GM18526 (cell line): Measurements from ENCODE around the gene CORO2B.

Experiments used
- POLR2A ChIP-seq: IDR thresholded peaks from 3 replicates; pipeline ENCODE4 v1.6.1; 2011; ENCODE audit not compliant: insufficient read length; ENCODE audit errors: extremely low read depth

The CORO2B gene

GRCh38 chr15:68601206-68602197 lies 22.7 kb downstream of the CORO2B start:
- TF ChIP-seq POLR2A: no peak

GRCh38 chr15:68602459-68603215 lies 23.8 kb downstream of the CORO2B start:
- TF ChIP-seq POLR2A: no peak

DNA sequence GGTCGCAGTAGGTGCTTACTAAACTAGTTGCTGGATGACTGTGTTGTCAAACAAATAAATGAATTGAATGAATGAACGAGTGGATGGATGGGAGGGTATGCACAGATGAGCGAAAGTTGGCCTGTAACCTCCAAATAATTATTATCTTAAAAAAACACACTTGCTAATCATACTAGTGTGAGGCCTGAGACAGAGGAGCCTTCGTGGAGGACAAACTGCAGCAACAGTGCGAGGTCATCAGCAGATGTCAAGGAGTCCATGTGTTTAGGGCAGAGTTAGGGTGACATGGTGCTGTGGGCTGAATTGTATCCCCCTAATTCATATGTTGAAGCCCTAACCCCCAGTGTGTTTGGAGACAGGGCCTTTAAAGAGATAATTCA lies 24.4 kb downstream of the CORO2B start:
- TF ChIP-seq POLR2A: no peak

GRCh38 chr15:68603951-68604350 lies 25.2 kb downstream of the CORO2B start:
- TF ChIP-seq POLR2A: no peak

GRCh38 chr15:68606375-68606774 lies 27.6 kb downstream of the CORO2B start:
- no peak for TF ChIP-seq POLR2A

DNA sequence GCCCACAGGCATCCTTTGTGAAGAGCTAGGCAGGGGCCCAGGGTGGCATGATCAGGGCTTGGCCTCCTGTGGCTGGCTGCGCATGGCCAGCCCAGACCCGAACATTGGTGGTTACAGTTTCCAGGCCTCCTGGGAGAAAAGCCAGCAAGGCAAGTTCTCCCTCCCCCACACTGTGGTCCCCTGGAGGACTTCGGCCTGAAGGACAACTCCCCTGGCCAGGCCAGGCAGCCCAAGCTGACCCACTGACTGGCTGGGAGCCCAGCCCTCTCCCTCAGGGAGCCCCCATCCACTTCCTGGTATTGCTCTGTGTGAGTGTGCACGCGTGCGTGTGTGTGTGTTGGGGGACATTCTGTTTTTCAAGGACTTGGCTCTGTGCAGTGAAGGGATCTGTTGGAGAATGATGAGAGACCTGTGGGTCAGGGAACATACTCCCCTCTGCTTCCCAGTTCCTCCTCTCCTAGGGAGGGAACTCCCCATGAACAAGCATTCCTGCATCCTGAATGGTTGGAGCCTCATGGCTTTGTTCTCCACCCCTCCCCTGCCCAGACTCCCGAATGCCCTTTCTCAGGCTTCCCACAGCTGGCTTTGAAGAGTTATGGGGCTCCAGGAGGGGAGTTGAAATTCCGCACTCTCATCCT lies 29.5 kb downstream of the CORO2B start:
- no peak for TF ChIP-seq POLR2A

- TF ChIP-seq POLR2A: no peak
These were observed 30.0 kb downstream of the CORO2B start for GRCh38 chr15:68608844-68609232.

GRCh38 chr15:68609629-68610028 lies 30.8 kb downstream of the CORO2B start:
- no peak for TF ChIP-seq POLR2A

GRCh38 chr15:68610825-68611224 lies 32.0 kb downstream of the CORO2B start:
- TF ChIP-seq POLR2A: no peak

GRCh38 chr15:68612503-68612902 lies 33.7 kb downstream of the CORO2B start:
- no peak for TF ChIP-seq POLR2A

DNA sequence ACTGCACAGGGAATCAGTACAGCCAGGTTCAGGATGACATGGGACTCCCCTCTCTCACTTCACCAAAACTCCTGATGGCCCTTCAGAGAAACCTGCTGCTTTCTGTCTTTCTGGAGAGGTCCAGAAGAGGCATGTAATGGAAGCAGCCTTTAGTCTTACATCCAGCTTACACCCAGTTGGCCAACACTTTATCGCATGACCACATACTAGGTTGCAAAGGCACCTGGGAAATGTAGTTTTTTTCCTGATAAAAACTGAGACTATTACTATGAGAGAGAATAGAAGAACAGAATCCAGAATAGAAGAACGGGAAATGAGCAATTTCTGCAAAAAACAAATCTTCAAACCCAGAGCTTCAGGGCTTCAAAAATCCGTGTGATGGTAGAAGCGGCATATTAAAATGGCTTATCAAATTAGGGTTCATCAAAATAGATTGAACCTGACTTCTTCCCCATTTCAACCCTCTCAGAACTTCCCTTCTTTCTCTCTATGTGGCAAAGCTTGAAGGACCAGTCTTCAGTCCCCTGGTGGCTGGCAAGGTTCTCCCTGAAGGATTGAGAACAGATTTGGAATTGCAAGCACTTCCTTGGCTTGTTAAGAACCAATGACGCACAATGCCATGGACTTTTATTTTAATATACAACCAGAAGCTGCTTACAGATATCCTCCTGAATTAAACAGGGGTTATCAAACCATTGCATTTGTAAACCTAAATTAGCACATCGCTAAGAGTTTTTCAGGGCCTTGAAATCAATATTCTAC lies 34.4 kb downstream of the CORO2B start:
- no peak for TF ChIP-seq POLR2A

DNA sequence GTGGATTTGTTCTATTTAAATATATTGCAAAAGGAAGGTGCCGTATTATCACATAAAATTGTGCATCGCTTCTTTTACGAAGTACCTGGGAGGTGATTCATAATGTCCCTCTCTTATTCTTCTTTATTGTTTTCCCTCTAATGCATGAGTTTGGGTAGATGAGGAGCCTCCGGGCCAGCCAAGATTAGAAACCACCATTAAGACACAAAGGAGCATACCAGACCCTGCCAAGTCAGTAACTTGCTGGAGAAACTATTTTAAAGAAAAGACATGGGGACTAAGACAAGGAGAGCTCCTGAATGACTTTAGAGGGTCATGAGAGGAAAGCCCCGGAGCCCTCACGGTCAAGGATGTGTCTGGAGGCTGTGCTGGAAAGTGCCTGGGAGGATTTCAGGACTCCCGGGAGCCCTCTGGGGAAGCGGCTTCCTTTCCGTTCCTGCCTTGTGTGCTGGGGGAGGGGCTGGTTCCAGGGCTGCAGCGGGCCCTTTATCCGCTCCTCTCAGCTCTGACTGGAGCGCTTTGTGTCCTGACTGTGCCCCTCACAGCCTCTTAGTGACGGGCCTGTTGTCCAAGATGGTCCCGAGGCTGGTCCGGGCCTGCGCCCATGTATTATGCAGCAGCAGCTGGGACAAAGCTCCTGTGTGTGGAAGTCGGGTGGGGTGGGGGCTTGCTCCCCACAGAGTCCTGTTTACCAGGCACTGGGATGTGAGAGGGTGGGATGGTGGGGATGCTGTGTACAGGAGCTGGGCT lies 35.7 kb downstream of the CORO2B start:
- no peak for TF ChIP-seq POLR2A

- TF ChIP-seq POLR2A: no peak
These were observed 36.5 kb downstream of the CORO2B start for GRCh38 chr15:68615301-68615700.

GRCh38 chr15:68615811-68616210 lies 37.0 kb downstream of the CORO2B start:
- no peak for TF ChIP-seq POLR2A
